HG03097 (cell line): ENCODE results near the gene GXYLT1.
"Not testable (repeated sequence)": the region's sequence is repeated elsewhere in the genome, so short reads cannot be mapped to it uniquely, and the experiment has no call there.

Source experiments
- ATAC-seq: cut with Tn5 transposase; IDR thresholded peaks from one replicate; pipeline ENCODE4 v1.9.1; 2021; ENCODE audit not compliant: unreplicated experiment, low FRiP score

GXYLT1 gene

DNA sequence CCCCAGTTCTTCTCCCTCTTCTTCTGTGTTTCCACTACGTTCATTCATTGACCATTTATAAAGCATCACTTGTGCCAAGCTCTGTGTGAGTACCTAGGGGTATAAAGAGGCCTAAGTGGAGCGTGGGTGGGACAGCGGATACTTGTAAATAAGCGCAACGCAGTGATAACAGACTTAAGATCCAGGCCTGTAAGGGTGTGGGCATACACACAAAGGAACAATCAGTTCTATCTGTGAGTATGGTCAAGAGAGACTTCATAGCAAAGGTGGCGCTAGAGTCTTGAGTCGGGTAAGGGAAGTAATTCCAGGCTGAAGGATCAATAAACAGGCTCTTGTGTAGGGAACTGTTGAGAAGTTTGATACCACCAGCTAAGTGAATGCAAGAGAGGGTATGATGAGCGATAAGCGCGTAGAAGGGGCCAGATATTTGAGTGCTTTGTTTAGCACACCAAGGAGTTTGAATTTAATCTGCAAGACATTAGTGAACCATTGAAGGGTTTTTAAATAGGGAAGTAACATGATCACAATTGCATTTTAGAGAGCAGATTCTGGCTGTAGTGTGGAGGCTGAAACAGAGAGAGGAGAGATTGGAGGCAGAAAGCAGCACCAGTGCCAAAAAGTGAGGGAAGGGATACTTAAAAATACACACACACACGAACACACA is 1.0 kb upstream of the GXYLT1 start:
- ATAC-seq, result no peak

DNA sequence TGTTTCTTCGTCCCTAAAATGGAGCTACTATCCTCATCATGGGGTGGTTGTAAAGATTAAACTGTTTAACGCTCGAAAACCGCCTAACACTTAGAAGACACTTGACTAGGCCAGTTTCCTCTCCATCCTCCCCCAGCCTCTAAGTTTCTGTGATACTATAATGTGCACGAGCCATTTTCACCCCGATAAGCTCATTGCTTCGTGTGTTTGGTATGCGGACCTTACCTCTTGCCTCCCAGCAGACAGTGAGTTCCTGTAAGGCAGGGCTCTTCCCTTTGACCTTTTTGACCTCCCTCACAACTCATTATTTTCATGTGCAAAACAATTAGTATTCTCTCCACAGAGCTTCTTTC is 499 bp upstream of the GXYLT1 start:
- ATAC-seq, result no peak

DNA sequence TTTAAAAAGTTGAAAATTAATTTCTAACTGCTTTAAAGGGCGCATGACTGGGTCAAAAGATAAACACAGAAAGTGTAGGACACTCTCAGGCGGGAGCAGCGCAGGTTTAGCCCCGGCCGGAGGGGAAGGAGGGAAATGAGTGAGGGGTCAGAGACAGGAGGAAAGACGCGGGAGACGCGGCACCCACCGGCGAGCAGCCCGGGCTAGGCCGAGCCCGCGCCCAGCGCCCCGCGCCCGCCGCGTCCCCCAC is 591 bp downstream of the GXYLT1 start:
- ATAC-seq, result no peak

DNA sequence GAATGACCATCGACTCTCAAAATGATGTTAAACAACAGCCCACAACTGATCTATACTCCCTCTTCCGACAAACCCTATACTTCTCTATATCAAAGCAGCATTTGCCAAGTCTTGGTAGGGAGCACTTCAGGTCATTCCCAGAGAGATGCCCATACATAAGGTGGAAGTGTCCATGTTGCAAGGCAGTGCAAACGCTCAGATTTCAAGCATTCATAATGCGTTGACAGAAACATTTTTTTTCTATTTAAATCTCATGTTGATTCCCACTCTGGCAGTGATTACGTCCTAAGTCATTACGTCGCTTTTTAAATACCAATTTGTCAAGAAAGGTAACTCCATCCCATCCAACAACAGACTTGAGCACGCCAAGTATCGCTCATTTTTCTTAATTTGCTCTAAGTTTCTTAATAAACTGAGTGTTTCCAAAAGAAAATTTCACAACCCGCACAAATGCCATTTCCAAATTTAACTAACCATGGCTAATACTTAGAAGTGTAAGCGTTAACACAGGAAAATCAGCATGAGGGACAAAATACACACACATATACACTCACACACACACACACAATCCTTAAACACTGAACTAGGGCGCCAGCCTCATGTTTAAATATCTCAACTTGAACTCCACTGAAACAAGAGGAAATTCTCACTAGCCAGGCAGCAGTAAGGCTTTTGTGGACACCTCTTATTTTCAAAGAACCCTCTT is 1.1 kb downstream of the GXYLT1 start:
- ATAC-seq, result no peak

DNA sequence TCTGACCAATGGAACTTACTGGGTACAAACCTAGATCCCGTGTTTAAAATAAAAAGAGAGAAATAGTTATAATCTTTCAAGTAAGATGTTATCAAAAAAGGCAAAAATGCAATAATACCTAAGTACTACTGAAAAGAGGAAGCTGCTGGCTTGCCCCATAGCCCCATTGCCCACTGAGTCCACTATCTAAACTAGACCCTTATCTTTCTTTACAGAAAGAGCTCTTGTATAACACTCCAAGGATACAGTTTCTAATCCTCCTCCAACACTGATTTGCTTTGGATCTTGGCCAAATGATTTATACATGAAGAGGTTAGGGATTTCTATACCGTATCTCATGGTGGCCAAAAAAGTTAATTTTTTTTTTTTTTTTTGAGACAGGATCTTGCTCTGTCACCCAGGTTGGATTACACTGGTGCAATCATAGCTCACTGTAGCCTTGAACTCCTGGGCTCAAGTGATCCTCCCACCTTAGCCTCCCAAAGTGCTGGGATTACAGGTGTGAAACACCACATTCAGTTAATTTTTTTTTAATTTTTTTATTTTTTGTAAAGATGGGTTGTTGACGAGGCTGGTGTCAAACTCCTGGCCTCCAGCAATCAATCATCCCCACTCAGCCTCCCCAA is 2.6 kb downstream of the GXYLT1 start:
- ATAC-seq, result no peak

DNA sequence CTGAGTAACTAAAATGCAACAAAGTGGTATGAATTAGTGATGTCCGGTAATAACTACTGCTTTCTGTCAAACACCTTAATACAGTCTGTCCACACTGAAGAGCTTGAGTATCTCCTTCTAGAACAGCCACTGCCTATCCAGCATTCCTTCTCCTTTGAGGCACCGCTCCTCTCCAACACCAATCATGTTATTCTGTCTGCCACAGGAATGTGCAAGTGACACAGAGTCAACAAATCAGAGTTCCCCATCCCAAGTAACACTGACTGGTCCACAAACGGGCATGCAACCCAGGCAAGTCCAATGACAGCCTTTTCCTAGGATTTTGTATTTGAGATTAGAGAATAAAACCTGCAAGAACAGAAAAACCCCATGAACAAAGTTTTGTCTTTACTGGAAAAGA is 3.8 kb downstream of the GXYLT1 start:
- ATAC-seq, result no peak

DNA sequence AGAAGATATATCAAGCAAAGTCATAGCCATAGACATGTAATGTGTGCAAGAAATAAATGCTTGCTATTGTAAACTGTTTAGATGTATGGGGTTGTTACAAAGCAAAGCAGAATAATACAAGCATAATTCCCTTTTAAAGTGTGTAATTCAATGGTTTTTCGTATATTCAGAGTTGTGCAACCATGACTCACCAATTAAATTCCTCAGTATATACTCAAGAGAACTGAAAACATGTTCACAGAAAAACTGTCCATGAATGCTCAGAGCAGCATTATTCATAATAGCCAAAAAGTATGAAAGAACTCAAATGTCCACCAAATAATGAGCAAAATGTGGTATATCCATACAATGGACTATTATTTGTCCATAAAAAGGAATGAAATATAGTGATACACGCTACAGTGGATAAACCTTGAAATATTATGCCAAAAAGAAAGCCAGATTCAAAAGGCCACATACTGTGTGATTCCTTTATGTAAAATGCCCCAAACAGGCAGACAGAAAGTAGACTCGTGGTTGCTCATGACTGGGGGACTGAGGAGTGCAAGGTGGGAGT is 9.3 kb downstream of the GXYLT1 start:
- no peak for ATAC-seq

DNA sequence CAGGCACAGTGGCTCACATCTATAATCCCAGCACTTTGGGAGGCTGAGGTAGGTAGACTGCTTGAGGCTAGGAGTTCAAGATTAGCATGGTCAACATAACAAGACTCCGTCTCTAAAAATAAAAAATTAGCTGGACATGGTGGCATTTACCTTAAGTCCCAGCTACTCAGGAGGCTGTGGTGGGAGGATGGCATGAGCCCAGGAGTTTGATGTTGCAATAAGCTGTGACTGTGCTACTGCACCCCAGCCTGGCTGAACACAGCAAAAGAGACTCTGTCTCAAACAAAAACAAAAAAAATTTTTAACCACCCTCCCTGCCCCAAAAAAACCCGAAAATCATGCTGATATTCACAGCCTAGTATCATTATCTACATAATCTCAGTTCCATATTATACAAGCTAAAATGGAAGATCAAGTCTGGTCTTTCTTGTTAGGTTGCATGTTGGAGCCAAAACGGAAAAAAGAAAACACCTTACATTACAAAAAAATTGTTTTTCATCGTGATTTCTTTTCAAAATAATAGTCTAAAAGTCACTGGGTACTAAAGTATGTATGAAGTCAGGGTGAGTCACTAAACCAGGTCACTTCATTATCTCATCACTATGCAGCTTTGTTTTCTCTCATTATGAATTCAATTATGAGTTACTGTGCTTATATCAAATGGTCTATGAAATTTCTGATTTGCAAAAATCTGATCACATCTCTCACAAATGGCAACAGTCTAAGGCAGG is 13.8 kb downstream of the GXYLT1 start:
- no peak for ATAC-seq

DNA sequence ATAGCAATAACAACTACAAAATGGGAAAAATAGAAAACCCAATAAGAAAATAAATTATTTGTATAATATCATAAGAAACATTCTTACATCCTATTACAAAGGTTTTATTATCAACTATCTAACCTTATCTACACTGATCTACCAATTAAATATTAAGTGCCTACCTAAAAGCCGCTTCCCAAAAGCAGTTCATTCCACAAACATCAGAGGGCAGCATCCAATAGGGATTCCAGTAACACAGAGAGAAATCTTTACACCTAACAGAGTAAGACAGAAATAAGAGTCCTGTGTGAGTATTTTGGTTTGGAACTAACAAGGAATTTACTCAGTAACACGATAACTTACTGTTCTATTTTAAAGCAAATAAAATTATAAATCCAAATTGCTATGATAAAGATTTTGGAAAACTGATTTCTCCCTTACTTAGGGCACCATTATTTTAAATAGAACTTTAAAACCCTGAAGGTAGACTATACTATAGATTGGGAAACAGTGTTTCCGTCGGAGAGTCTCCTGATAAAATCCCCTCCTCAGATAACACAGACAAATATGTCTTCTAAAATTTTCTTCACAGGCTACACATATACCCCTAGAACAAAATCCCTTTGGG is 15.0 kb downstream of the GXYLT1 start:
- ATAC-seq, result no peak

DNA sequence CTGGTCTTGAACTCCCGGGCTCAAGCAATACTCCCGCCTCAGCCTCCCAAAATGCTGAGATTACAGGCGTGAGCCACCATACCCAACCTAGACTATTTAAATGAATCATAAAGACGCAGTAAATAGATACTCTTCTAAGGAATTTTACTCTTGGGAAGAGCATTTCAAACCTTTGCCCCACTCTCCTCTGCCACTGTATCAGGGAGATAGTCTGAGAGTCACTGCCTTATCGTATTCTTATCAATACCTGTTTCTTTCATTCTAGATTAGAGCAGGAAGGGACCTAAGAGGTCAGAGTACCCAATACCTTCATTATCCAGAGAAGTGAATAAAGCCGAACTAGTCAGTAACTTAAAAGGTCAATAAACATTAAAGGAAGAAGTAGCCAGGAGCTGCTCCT is 15.8 kb downstream of the GXYLT1 start:
- no peak for ATAC-seq

DNA sequence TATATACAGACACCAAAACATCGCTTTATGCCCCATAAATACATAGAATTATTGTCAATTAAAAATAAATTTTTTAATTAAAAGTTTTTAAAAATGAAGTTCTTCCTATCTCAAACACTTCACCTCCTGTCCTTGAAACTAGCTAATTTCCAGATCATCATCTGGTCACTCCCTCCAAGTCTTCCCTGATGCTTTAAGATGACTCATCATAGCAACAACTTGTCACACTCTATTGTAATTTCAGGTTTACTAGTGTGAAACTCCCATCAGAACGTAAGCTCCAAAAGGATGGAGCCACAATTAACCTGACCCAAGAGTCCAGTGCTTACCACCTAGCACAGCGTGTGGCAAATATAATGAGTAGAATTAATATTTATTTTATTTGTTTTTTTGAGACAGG is 16.3 kb downstream of the GXYLT1 start:
- ATAC-seq, result no peak

DNA sequence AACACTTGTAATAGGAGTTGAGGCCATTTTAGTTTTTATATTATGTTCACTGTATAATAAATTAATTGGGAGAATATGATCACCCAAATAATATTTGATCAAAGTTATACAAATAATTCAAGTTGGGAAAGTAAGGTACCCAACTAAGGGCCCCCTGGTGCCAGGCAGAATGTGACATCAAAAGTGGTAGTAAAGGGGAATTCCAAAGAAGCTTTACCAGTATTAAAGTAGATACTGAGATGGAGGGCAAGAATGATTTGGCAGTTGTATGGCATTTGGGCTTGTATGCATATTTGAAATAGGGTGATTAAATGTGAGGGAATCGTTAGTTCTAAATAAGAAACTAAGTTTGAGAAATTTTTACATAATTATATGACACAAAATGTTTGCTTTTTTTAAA is 17.7 kb downstream of the GXYLT1 start:
- no peak for ATAC-seq

DNA sequence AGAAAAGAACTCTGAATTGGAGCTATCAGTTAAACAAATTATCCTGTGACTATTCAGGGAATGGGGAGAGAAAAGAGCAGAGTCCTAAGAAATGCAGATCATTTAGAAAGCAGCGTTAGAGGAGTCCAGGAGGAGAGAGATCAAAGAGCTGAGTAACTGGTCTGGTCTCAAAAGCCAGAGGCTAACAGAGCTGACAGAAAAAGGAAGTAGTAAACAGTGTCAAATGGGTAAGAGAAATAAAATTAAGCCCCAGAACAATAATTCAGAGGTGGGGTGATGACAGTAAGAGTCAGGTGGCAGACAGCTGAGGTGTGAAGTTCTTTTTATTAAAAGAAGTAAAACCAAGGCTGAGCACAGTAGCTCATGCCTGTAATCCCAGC is 19.3 kb downstream of the GXYLT1 start:
- no peak for ATAC-seq

DNA sequence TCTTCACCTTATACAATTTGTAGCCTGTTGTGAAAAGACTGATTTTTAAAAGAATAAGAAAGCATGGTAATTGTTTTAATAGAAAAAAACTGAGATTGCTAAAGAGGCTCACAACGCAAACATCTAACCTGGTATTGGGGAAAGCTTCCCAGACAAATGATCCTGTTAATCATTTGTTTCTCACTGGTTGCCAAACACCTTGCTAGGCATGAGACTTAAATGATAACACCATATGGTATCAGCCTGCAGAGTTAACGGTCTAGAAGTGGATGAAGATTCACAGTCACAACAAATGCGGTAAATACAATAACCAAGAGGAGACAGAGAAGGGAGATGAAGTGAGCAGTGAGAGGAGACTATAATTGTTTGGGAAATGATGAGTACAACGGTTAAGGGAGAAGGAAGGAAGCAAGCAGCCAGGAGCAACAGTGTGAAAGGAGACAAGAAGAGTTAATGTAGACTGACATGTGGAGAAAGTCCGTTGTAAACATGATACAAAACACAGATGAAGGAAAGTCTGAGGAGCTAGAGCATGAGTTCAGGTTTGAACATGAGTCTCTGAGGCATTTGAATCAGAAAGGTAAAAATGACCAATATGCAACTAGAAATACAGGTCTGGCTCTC is 19.8 kb downstream of the GXYLT1 start:
- ATAC-seq, result no peak

DNA sequence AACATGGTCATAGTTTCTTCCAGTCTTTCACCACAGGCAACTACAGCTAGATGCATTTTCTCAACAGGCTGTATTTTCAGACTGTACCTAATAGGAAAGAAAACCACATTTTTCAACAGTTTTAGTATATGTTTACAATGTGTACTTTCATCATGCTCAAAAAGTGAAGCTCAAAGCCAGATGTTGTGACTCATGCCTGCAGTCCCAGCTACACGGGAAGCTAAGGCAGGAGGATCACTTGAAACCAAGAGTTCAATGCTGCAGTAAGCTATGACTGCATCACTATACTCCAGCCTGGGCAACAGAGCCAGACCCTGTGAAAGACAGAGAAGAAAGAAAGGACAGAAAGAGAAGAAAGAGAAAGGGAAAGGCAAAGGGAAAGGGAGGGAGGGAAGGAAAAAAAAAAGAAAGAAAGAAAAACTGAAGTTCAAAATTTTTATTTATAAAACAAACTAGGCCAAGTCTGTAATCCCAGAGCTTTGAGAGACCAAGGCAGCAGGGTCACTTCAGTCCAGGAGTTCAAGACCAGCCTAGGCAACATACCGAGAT is 25.5 kb downstream of the GXYLT1 start:
- ATAC-seq, result no peak

DNA sequence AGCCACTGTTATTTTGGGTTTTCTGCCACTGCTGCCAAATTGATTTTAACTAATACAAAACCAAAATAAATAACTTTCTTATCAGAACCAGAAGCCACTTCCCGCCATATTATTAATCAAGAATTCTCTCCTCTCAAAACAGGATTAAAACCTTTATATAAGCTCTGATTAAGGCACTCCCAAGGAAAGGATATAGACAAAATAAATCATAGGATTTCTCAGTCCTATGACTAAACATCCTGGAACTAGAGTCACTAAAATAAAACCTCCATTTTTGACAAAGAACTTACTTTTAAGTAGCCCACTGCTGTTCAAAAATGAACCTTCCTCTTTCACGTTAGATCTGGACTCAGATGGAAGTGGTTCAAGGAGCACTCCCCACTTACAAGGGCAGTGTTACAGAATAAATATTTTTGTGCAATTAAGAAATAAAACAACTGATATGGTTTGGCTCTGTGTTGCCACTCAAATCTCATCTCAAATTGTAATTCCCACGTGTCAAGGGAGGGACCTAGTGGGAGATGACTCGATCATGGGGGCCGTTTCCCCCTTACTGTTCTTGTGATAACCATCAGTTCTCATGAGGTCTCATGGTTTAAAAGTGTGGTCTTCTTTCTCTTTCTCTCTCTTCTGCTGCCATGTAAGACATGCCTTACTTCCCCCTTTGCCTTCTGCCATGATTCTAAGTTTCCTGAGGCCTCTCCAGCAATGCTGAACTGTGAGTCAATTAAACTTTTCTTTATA is 26.4 kb downstream of the GXYLT1 start:
- ATAC-seq, result no peak

DNA sequence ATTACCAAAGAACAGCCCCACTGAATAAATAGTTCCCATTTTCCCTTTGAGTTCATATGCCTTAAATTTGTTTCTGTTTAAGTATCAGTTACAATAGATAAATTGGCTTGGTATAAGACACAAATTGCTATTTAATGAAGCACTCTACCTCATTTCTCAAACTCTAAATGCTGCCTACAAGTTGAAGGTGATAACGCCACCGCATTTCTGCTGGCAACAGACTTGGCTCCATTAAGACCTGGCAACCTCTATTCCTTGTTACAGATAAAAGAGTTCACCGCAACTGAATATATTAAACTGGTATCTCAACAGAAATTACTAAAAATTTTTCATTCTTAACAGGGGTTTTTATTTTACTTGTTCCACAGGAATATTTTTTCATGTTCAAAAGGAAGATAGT is 35.6 kb downstream of the GXYLT1 start:
- ATAC-seq, result no peak

DNA sequence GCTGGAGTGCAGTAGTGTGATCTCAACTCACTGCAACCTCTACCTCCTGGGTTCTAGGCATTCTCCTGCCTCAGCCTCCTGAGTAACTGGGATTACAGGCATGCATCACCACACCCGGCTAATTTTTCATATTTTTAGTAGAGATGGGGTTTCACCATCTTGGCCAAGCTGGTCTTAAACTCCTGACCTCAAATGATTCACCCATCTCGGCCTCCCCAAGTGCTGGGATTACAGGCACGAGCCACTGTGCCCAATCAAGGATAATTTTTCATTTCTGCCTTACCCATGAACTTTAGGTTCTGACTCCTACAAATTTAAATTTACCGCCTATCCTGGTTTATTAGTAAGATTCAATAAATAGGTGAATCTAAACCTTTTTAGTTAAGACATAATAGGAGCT is 37.9 kb downstream of the GXYLT1 start:
- not testable (repeated sequence) for ATAC-seq

DNA sequence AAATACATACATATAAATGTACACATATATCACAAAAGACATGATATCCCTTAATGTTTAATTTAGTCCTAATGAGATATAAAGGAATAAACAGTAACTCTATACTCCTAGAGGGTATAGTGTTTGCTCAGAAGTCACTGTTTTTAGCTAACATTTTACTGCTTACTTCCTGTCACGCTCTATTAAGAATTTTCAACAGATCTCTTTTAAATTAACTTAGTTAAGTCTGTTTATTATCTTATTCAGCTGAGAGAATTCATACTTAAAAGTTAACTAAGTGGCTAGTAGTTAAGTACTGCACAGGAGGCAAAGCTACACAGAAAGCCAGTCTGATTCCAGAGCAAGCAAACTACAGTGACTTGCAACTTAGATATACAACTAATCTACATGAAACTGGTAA is 39.9 kb downstream of the GXYLT1 start:
- no peak for ATAC-seq

DNA sequence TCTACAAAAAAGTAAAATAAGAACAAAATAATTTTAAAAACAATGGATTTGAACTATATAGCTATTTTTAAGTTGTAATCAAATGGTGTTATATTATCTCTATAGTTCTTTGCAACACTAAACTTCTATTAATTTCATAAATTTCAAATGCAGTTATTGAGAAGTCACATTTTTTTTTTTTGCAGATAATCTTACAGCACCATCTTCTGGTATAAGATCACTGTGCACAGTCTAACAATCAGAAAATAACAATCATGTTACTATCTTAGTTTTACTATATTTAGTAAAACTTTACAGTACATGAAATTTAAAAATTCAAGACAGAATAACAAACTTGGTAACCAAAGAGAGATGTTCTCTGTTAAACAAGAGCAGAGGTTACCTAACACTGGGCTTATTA is 40.6 kb downstream of the GXYLT1 start:
- ATAC-seq, result no peak
